Measurements from ENCODE around the gene RASGRF2. TPM values are rescaled to one million over a fixed set of nuclear protein-coding genes. Genes with fewer than 3 reads are reported as not detected.
A peak's percentile ranks its signal among the peaks of the same experiment; 100 is the strongest.

The RASGRF2 gene
- total RNA-seq, 1 experiment from 2014 or later = 5.3 TPM

- Histone ChIP-seq H3K36me3 (replicated peaks; ENCODE audit: control insufficient read depth, insufficient read depth, low read length) (no peaks in the 10 kb centered on the region), H3K4me3 (ENCODE audit: insufficient read depth, low read depth, low read length) (peak overlapping the region; percentile 66), H3K27me3 (ENCODE audit: control insufficient read depth, insufficient read depth, low read length) (peaks cover 19% of the 10 kb centered on the region)
- peak; percentile 44 for DNase-seq
Measured at GRCh38 chr5:80961376-80962281, 1.5 kb downstream of the RASGRF2 start.

- no peaks in the 10 kb centered on the region for H3K36me3 ChIP-seq (replicated peaks; ENCODE audit: control insufficient read depth, insufficient read depth, low read length)
- peaks cover 19% of the 10 kb centered on the region for H3K27me3 ChIP-seq (ENCODE audit: control insufficient read depth, insufficient read depth, low read length)
- H3K4me3 ChIP-seq (ENCODE audit: insufficient read depth, low read depth, low read length) = no peak overlapping the region
- no peak for DNase-seq
Measured at GRCh38 chr5:80962630-80963520, 2.7 kb downstream of the RASGRF2 start.

- Histone ChIP-seq H3K27me3 (ENCODE audit: control insufficient read depth, insufficient read depth, low read length) (peaks cover 19% of the 10 kb centered on the region), H3K36me3 (replicated peaks; ENCODE audit: control insufficient read depth, insufficient read depth, low read length) (no peaks in the 10 kb centered on the region), H3K4me3 (ENCODE audit: insufficient read depth, low read depth, low read length) (no peak overlapping the region)
- no peak for DNase-seq
Measured at GRCh38 chr5:80963521-80963895, 3.3 kb downstream of the RASGRF2 start.

GRCh38 chr5:80963966-80964481 is 3.9 kb downstream of the RASGRF2 start:
- Histone ChIP-seq H3K4me3 (ENCODE audit: insufficient read depth, low read depth, low read length) (no peak overlapping the region), H3K36me3 (replicated peaks; ENCODE audit: control insufficient read depth, insufficient read depth, low read length) (no peaks in the 10 kb centered on the region)
- no peak for DNase-seq

GRCh38 chr5:80964491-80964890 is 4.3 kb downstream of the RASGRF2 start:
- Histone ChIP-seq H3K27me3 (ENCODE audit: control insufficient read depth, insufficient read depth, low read length) (peaks cover 19% of the 10 kb centered on the region), H3K4me3 (ENCODE audit: insufficient read depth, low read depth, low read length) (no peak overlapping the region), H3K36me3 (replicated peaks; ENCODE audit: control insufficient read depth, insufficient read depth, low read length) (no peaks in the 10 kb centered on the region)
- no peak for DNase-seq

More at GRCh38 chr5:80963966-80964481, 3.9 kb downstream of the RASGRF2 start:
- H3K27me3 ChIP-seq (ENCODE audit: control insufficient read depth, insufficient read depth, low read length) = peaks cover 19% of the 10 kb centered on the region

- H3K36me3 ChIP-seq (replicated peaks; ENCODE audit: control insufficient read depth, insufficient read depth, low read length) = no peaks in the 10 kb centered on the region
- H3K4me3 ChIP-seq (ENCODE audit: insufficient read depth, low read depth, low read length) = no peak overlapping the region
- no peak for DNase-seq
- peaks cover 16% of the 10 kb centered on the region for H3K27me3 ChIP-seq (ENCODE audit: control insufficient read depth, insufficient read depth, low read length)
Measured at GRCh38 chr5:80964919-80965318, 4.8 kb downstream of the RASGRF2 start.

GRCh38 chr5:80967500-80968181 is 7.5 kb downstream of the RASGRF2 start:
- Histone ChIP-seq H3K27me3 (ENCODE audit: control insufficient read depth, insufficient read depth, low read length) (no peaks in the 10 kb centered on the region), H3K4me3 (ENCODE audit: insufficient read depth, low read depth, low read length) (no peak overlapping the region), H3K36me3 (replicated peaks; ENCODE audit: control insufficient read depth, insufficient read depth, low read length) (no peaks in the 10 kb centered on the region)
- DNase-seq = no peak

- Histone ChIP-seq H3K27me3 (ENCODE audit: control insufficient read depth, insufficient read depth, low read length) (no peaks in the 10 kb centered on the region), H3K36me3 (replicated peaks; ENCODE audit: control insufficient read depth, insufficient read depth, low read length) (no peaks in the 10 kb centered on the region), H3K4me3 (ENCODE audit: insufficient read depth, low read depth, low read length) (no peak overlapping the region)
- DNase-seq = no peak
Measured at GRCh38 chr5:80973027-80973426, 12.9 kb downstream of the RASGRF2 start.

GRCh38 chr5:80975065-80975464 is 14.9 kb downstream of the RASGRF2 start:
- H3K36me3 ChIP-seq (replicated peaks; ENCODE audit: control insufficient read depth, insufficient read depth, low read length) = no peaks in the 10 kb centered on the region
- H3K27me3 ChIP-seq (ENCODE audit: control insufficient read depth, insufficient read depth, low read length) = no peaks in the 10 kb centered on the region
- no peak overlapping the region for H3K4me3 ChIP-seq (ENCODE audit: insufficient read depth, low read depth, low read length)
- DNase-seq = no peak

- H3K27me3 ChIP-seq (ENCODE audit: control insufficient read depth, insufficient read depth, low read length) = no peaks in the 10 kb centered on the region
- no peak overlapping the region for H3K4me3 ChIP-seq (ENCODE audit: insufficient read depth, low read depth, low read length)
- H3K36me3 ChIP-seq (replicated peaks; ENCODE audit: control insufficient read depth, insufficient read depth, low read length) = no peaks in the 10 kb centered on the region
- DNase-seq = no peak
Measured at GRCh38 chr5:80976985-80977384, 16.8 kb downstream of the RASGRF2 start.

GRCh38 chr5:80977764-80978163 is 17.6 kb downstream of the RASGRF2 start:
- Histone ChIP-seq H3K27me3 (ENCODE audit: control insufficient read depth, insufficient read depth, low read length) (no peaks in the 10 kb centered on the region), H3K4me3 (ENCODE audit: insufficient read depth, low read depth, low read length) (no peak overlapping the region)
- no peak for DNase-seq

GRCh38 chr5:80978772-80979317 is 18.7 kb downstream of the RASGRF2 start:
- H3K27me3 ChIP-seq (ENCODE audit: control insufficient read depth, insufficient read depth, low read length) = no peaks in the 10 kb centered on the region
- DNase-seq = no peak
- no peaks in the 10 kb centered on the region for H3K36me3 ChIP-seq (replicated peaks; ENCODE audit: control insufficient read depth, insufficient read depth, low read length)
- no peak overlapping the region for H3K4me3 ChIP-seq (ENCODE audit: insufficient read depth, low read depth, low read length)

More at GRCh38 chr5:80977764-80978163, 17.6 kb downstream of the RASGRF2 start:
- H3K36me3 ChIP-seq (replicated peaks; ENCODE audit: control insufficient read depth, insufficient read depth, low read length) = no peaks in the 10 kb centered on the region

- Histone ChIP-seq H3K4me3 (ENCODE audit: insufficient read depth, low read depth, low read length) (no peak overlapping the region), H3K36me3 (replicated peaks; ENCODE audit: control insufficient read depth, insufficient read depth, low read length) (no peaks in the 10 kb centered on the region), H3K27me3 (ENCODE audit: control insufficient read depth, insufficient read depth, low read length) (no peaks in the 10 kb centered on the region)
- DNase-seq = no peak
Measured at GRCh38 chr5:80982093-80982492, 21.9 kb downstream of the RASGRF2 start.
